H1 (cell line): Measurements from ENCODE around the gene SHCBP1L. TPM values are rescaled to one million over a fixed set of nuclear protein-coding genes. Genes with fewer than 3 reads are reported as not detected.

Experiments
- CTCF ChIA-PET: fragments of 300-600 bp; sonication (Branson Sonifier 250); formaldehyde crosslinking; loops from one replicate; lab custom pipeline; 2021; ENCODE audit not compliant: partially characterized antibody; lab: Charles Lee
- POLR2A ChIA-PET: fragments of 300-600 bp; sonication (Branson Sonifier 250); formaldehyde crosslinking; loops from one replicate; lab custom pipeline; 2021; ENCODE audit warnings: inconsistent platforms; ENCODE audit not compliant: partially characterized antibody; lab: Charles Lee
- DNase-seq, 2 experiments: peaks; one replicate each; pipeline versions ENCODE4 v3.0.0 to v3.0.0-alpha.2; 2010 to 2022; ENCODE audit warnings: low spot score in 2 of 2, low read depth in 1 of 2, mixed read lengths in 1 of 2
- FAIRE-seq: peaks from 2 replicates; lab custom pipeline; 2011; peaks lifted over from hg19 to GRCh38; lab: Jason Lieb, UNC
- H2AFZ ChIP-seq: 2 replicates; pipeline ENCODE4 v1.8.1; 2012; ENCODE audit warnings: low read length, inconsistent platforms
- H2AK5ac ChIP-seq: 2 replicates; pipeline ENCODE4 v1.6.1; 2013; ENCODE audit warnings: low read depth, low read length
- H2BK120ac ChIP-seq: replicated peaks from 2 replicates; pipeline ENCODE3; 2013; ENCODE audit warnings: low read depth, low read length, inconsistent platforms
- H2BK12ac ChIP-seq: 2 replicates; pipeline ENCODE4 v1.6.1; 2013; ENCODE audit warnings: low read depth, low read length
- H2BK15ac ChIP-seq: 2 replicates; pipeline ENCODE4 v1.6.1; 2013; ENCODE audit warnings: low read length
- H2BK20ac ChIP-seq: 2 replicates; pipeline ENCODE4 v1.6.1; 2013; ENCODE audit warnings: low read length
- H2BK5ac ChIP-seq: 2 replicates; pipeline ENCODE4 v1.6.1; 2013; ENCODE audit warnings: low read depth, low read length
- H3K14ac ChIP-seq: 2 replicates; pipeline ENCODE4 v1.6.1; 2013; ENCODE audit warnings: inconsistent platforms; ENCODE audit not compliant: insufficient read length
- H3K18ac ChIP-seq: 2 replicates; pipeline ENCODE4 v1.6.1; 2013; ENCODE audit warnings: low read length; ENCODE audit errors: extremely low read depth
- H3K23ac ChIP-seq: 2 replicates; pipeline ENCODE4 v1.6.1; 2013; ENCODE audit warnings: inconsistent platforms; ENCODE audit not compliant: insufficient read length
- H3K23me2 ChIP-seq: 2 replicates; pipeline ENCODE4 v1.6.1; 2013; ENCODE audit warnings: low read depth, low read length
- H3K27ac ChIP-seq: 2 replicates; pipeline ENCODE4 v1.6.1; 2011; ENCODE audit warnings: low read depth, low read length, inconsistent platforms
- H3K27me3 ChIP-seq, 4 experiments: replicated peaks in 1 of 4; 1 replicate in 1 of 4; 2 replicates in 3 of 4; pipeline versions ENCODE4 v1.6.1 to v1.8.1; 2011 to 2013; ENCODE audit warnings: low read length in 3 of 4, mild to moderate bottlenecking in 3 of 4, inconsistent platforms in 2 of 4, mixed read lengths in 2 of 4, moderate library complexity in 1 of 4; ENCODE audit not compliant: control insufficient read depth in 3 of 4, insufficient read depth in 3 of 4; ENCODE audit errors: extremely low read depth in 1 of 4
- H3K36me3 ChIP-seq, 4 experiments: 2 replicates each; pipeline versions ENCODE4 v1.6.1 to v1.8.1; 2011 to 2013; ENCODE audit warnings: mild to moderate bottlenecking in 4 of 4, low read length in 3 of 4, moderate library complexity in 2 of 4, control low read depth in 1 of 4, inconsistent platforms in 1 of 4; ENCODE audit not compliant: insufficient read depth in 4 of 4, control insufficient read depth in 2 of 4
- H3K4ac ChIP-seq: replicated peaks from 2 replicates; pipeline ENCODE3; 2013; ENCODE audit warnings: low read length, low read depth, mixed read lengths, inconsistent platforms; ENCODE audit not compliant: insufficient read length
- H3K4me1 ChIP-seq, 4 experiments: replicated peaks in 1 of 4; 1 replicate in 1 of 4; 2 replicates in 3 of 4; pipeline versions ENCODE4 v1.6.1 to v1.8.1; 2011 to 2013; ENCODE audit warnings: low read length in 3 of 4, inconsistent platforms in 2 of 4, mixed read lengths in 1 of 4; ENCODE audit not compliant: insufficient read depth in 4 of 4, control insufficient read depth in 3 of 4
- H3K4me2 ChIP-seq, 2 experiments: 2 replicates each; pipeline versions ENCODE4 v1.6.1 to v1.8.1; 2011 to 2013; ENCODE audit warnings: low read depth in 2 of 2, low read length in 2 of 2, control low read depth in 1 of 2, inconsistent platforms in 1 of 2, mild to moderate bottlenecking in 1 of 2; ENCODE audit not compliant: insufficient read depth in 1 of 2
- H3K4me3 ChIP-seq, 4 experiments: fragments of 200-600, 300-600 bp in 1 of 4; sonication (generic), shearing (Covaris generic), sonication (Bioruptor Twin) in 1 of 4; 2 replicates each; pipeline versions ENCODE4 v1.5.1 to v1.8.1; 2011 to 2016; ENCODE audit warnings: low read length in 4 of 4, low read depth in 3 of 4, control low read depth in 2 of 4, inconsistent platforms in 2 of 4, mild to moderate bottlenecking in 2 of 4, mixed read lengths in 1 of 4, moderate library complexity in 1 of 4; ENCODE audit not compliant: insufficient read depth in 2 of 4; ENCODE audit errors: extremely low read depth in 1 of 4
- H3K56ac ChIP-seq: replicated peaks from 2 replicates; pipeline ENCODE3; 2013; ENCODE audit warnings: low read depth, mild to moderate bottlenecking, mixed read lengths, low read length, inconsistent platforms; ENCODE audit not compliant: insufficient read length
- H3K79me1 ChIP-seq: 2 replicates; pipeline ENCODE4 v1.6.1; 2013; ENCODE audit warnings: low read depth, low read length, control low read depth
- H3K79me2 ChIP-seq, 2 experiments: 2 replicates each; pipeline versions ENCODE4 v1.6.1 to v1.8.1; 2012 to 2013; ENCODE audit warnings: low read length in 2 of 2, mild to moderate bottlenecking in 2 of 2, inconsistent platforms in 1 of 2; ENCODE audit not compliant: insufficient read depth in 2 of 2, control insufficient read depth in 1 of 2
- H3K9ac ChIP-seq, 4 experiments: replicated peaks in 1 of 4; 1 replicate in 1 of 4; 2 replicates in 3 of 4; pipeline versions ENCODE4 v1.6.1 to v1.8.1; 2011 to 2013; ENCODE audit warnings: low read depth in 3 of 4, low read length in 3 of 4, control low read depth in 2 of 4, mild to moderate bottlenecking in 2 of 4, moderate library complexity in 2 of 4, inconsistent platforms in 1 of 4; ENCODE audit errors: extremely low read depth in 1 of 4
- H3K9me3 ChIP-seq, 2 experiments: 2 replicates each; pipeline versions ENCODE4 v1.6.1 to v1.8.1; 2012 to 2013; ENCODE audit warnings: mild to moderate bottlenecking in 2 of 2, moderate library complexity in 2 of 2, control low read depth in 1 of 2, inconsistent platforms in 1 of 2, low read depth in 1 of 2, low read length in 1 of 2, mixed read lengths in 1 of 2; ENCODE audit not compliant: insufficient read depth in 2 of 2
- H4K20me1 ChIP-seq, 2 experiments: replicated peaks in 1 of 2; 2 replicates each; pipeline versions ENCODE3 to v1.8.1; 2011 to 2013; ENCODE audit warnings: inconsistent platforms in 2 of 2, low read length in 2 of 2, mild to moderate bottlenecking in 1 of 2; ENCODE audit not compliant: insufficient read depth in 2 of 2, control insufficient read depth in 1 of 2
- H4K5ac ChIP-seq: 2 replicates; pipeline ENCODE4 v1.6.1; 2013; ENCODE audit warnings: low read length, low read depth, mixed read lengths, inconsistent platforms; ENCODE audit not compliant: insufficient read length
- H4K8ac ChIP-seq: 2 replicates; pipeline ENCODE4 v1.8.0; 2013; ENCODE audit warnings: mild to moderate bottlenecking, moderate library complexity, low read length, inconsistent platforms; ENCODE audit not compliant: insufficient read depth; ENCODE audit errors: extremely low read depth
- H4K91ac ChIP-seq: replicated peaks from 2 replicates; pipeline ENCODE3; 2013; ENCODE audit warnings: low read length, mixed read lengths, inconsistent platforms; ENCODE audit not compliant: insufficient read length
- BRCA1 ChIP-seq: IDR thresholded peaks from 2 replicates; pipeline ENCODE4 v1.6.1; 2012; ENCODE audit warnings: low read depth, low read length, improper control_type of control experiment
- GABPA ChIP-seq: IDR thresholded peaks from 2 replicates; pipeline ENCODE4 v1.6.1; 2011; ENCODE audit warnings: mild to moderate bottlenecking, low read length, moderate library complexity, borderline replicate concordance; ENCODE audit not compliant: insufficient read depth
- JUN ChIP-seq: IDR thresholded peaks from 2 replicates; pipeline ENCODE4 v1.6.1; 2011; ENCODE audit warnings: low read depth, mild to moderate bottlenecking, improper control_type of control experiment, low read length
- KDM4A ChIP-seq: IDR thresholded peaks from one replicate; pipeline ENCODE4 v1.7.1; 2012; ENCODE audit warnings: low read depth, mild to moderate bottlenecking, moderate library complexity, low read length, inconsistent platforms; ENCODE audit not compliant: severe bottlenecking
- SIRT6 ChIP-seq: IDR thresholded peaks from one replicate; pipeline ENCODE4 v1.7.1; 2012; ENCODE audit warnings: low read length, inconsistent platforms
- SP2 ChIP-seq: IDR thresholded peaks from 2 replicates; pipeline ENCODE4 v1.6.1; 2012; ENCODE audit warnings: mild to moderate bottlenecking, low read length, inconsistent platforms
- SRF ChIP-seq: IDR thresholded peaks from 2 replicates; pipeline ENCODE4 v1.6.1; 2011; ENCODE audit warnings: mild to moderate bottlenecking, low read depth, low read length, moderate library complexity
- TCF12 ChIP-seq: IDR thresholded peaks from 2 replicates; pipeline ENCODE4 v1.6.1; 2011; ENCODE audit warnings: low read depth, mild to moderate bottlenecking, low read length
- polyA plus RNA-seq, 7 experiments: library from polyadenylated mRNA; depleted of rRNA in 3 of 7; stranded (reverse) in 5 of 7; unstranded in 2 of 7; fragments of >200 nt in 5 of 7; fragments of 200-250 nt in 2 of 7; gene quantifications; 1 replicate in 5 of 7; 2 replicates in 1 of 7; 4 replicates in 1 of 7; pipeline versions ENCODE4 v1.2.1 to v1.2.3, GENCODE V29; 2011 to 2013; ENCODE audit warnings: missing spikeins in 2 of 7, mixed read lengths in 2 of 7
- total RNA-seq: library from RNA; stranded (reverse); fragmentation: NEBNext Ultra II Directional; extraction: Animal tissue kit (Norgen Biotek cat#: 25700); gene quantifications from 2 replicates; pipeline ENCODE4 v1.2.1, GENCODE V29; 2021
- TF ChIP-seq, protein P1 (sequence below): IDR thresholded peaks from 2 replicates; pipeline ENCODE4 v1.6.1; 2012; ENCODE audit warnings: low read length, inconsistent platforms

SHCBP1L gene
- total and polyA plus RNA-seq, 2 of the 8 experiments (the other 6 are each of a cell fraction or from before 2014, with no cell fraction given), result not detected

DNA sequence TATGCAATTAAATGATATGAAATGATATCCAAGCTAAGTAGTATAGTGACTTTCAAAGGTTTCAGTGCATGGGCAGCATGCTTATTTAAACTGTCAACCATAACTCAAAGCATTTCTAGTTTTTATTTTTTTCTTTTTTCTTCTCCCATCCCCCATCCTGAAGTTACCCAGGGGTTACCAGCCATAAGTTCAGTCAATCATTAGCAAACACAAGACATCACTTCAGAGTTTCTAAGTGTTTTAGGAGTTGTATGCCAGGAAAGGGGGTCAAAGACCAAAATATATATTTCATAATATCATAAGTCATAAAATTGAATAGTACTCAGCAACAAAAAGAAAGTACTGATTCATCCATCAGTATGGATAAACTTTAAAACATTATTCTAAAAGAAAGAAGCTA is 85.1 kb downstream of the SHCBP1L start:
- no peak for TF ChIP-seq GABPA
- TF ChIP-seq, protein P1, sequence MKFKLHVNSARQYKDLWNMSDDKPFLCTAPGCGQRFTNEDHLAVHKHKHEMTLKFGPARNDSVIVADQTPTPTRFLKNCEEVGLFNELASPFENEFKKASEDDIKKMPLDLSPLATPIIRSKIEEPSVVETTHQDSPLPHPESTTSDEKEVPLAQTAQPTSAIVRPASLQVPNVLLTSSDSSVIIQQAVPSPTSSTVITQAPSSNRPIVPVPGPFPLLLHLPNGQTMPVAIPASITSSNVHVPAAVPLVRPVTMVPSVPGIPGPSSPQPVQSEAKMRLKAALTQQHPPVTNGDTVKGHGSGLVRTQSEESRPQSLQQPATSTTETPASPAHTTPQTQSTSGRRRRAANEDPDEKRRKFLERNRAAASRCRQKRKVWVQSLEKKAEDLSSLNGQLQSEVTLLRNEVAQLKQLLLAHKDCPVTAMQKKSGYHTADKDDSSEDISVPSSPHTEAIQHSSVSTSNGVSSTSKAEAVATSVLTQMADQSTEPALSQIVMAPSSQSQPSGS, result no peak
- TF ChIP-seq TCF12, result no peak
- no peak for TF ChIP-seq KDM4A
- TF ChIP-seq SP2, result no peak
- TF ChIP-seq SIRT6, result no peak
- no peak for TF ChIP-seq JUN
- TF ChIP-seq BRCA1, result no peak
- no peak for TF ChIP-seq SRF
- Histone ChIP-seq H3K23ac (no peak overlapping the region), H2BK120ac (no peak overlapping the region), H2BK20ac (no peak overlapping the region), H3K4me3 (no peak overlapping the region), H3K4me2 (no peak overlapping the region), H3K9me3 (no peaks in the 10 kb centered on the region), H3K4me1 (no peaks in the 10 kb centered on the region), H3K14ac (no peak overlapping the region), H3K23me2 (no peaks in the 10 kb centered on the region), H2BK12ac (no peak overlapping the region), H4K8ac (no peak overlapping the region), H2AK5ac (no peak overlapping the region), H4K91ac (no peak overlapping the region), H3K9ac (no peak overlapping the region), H4K5ac (no peak overlapping the region), H3K79me1 (no peaks in the 10 kb centered on the region), H3K79me2 (peaks cover 0 to 29% of the 10 kb centered on the region in 2 experiments; a peak in 3 of 4 replicates), H2BK15ac (no peak overlapping the region), H3K27ac (no peak overlapping the region), H4K20me1 (peaks cover 0 to 11% of the 10 kb centered on the region in 2 experiments), H3K27me3 (no peaks in the 10 kb centered on the region), H3K36me3 (peaks cover 40 to 100% (median 89%) of the 10 kb centered on the region in 4 experiments), H3K4ac (no peak overlapping the region), H3K18ac (no peak overlapping the region), H3K56ac (no peak overlapping the region), H2AFZ (no peak overlapping the region), H2BK5ac (no peak overlapping the region)
- FAIRE-seq, result no peak
- POLR2A ChIA-PET, result interaction anchor here (0.9 to 8.2 kb wide), 10 partner anchors 9 to 28 kb away, joined by 3 to 93 read pairs (median 8); partner anchors contain the start of gene DHX9
- DNase-seq, result no peak
- CTCF ChIA-PET, result no interaction called here
